HG03439 (cell line): ENCODE results near the gene ARRDC5.
"Not testable (repeated sequence)": the region's sequence is repeated elsewhere in the genome, so short reads cannot be mapped to it uniquely, and the experiment has no call there.

Source experiments
- ATAC-seq: cut with Tn5 transposase; IDR thresholded peaks from one replicate; pipeline ENCODE4 v1.9.1; 2021; ENCODE audit warnings: mild to moderate bottlenecking, moderate library complexity; ENCODE audit not compliant: unreplicated experiment

Gene ARRDC5

GRCh38 chr19:4910594-4911281 lies 8.0 kb upstream of the ARRDC5 start:
- no peak for ATAC-seq

DNA sequence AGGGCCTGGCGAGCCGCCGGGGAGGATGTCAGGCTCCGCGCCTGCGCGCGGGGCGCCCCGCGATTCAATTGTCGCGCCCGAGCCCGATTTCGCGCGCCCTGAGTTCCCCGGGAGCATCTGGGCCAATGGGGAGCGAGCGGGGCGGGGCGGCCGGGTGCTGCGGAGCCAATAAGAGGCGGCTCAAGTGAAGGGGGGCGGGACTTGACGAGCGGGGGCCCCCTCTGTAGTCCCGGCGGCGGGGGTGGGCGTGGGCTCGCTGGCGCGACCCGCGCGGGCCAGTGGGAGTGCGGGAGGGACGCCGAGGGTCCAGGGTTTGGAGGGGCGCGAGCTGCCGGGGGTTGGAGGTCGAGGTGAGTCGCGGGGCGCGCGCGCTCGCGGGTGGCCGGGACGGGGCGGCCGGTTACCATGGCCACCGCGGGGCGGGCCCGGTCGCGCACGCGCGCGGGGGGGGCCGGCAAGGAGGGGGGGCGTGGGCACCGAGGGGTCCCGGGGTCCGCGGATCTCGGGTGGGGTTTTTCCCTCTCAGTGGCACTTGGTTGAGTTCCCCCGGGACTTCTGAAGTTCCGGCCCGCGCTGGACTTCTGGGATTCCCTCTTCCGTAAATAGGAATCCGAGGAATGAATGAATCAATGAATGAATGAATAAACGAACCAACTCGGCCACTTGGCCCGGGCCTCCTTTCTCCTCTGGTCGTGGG lies 7.3 kb upstream of the ARRDC5 start:
- ATAC-seq: peak; percentile 75

DNA sequence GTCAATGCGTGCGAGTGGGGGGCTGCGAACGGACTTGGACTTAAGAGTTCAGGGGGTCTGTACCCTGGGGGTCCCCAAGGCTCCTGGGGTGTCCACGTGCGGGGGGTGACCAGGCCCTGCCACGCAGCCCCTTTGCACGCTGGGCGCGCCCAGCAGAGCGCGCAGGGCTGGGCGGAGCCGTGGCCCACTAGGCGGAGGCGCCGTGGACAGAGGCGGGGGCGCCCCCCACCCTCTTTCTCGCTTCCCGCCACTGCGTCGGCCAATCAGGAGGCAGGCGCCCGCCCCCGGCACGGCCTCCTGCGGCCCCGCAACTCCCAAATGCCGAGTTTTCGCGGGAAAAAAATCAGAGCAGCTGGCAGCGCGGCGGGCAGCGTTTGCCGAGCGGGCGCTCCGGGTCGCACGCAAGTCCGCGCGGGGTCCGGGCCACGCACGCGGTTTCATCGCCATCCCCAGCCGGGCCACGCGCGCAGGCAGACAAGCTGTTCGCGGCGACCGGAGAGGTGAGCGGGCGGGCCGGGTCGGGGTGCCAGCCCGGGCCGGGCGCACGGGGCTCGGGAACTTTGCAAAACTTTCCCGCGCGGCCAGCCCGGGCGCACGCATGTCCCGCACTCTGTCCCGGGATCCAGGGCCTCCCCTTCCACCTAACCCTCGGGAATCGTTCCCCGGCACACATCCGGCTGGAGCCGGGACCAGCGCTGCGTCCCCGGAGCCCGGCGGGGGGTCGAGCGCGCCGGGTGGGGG lies 6.6 kb upstream of the ARRDC5 start, which contains the start of gene UHRF1:
Gene UHRF1 (plus strand): TSS at position 346 of the 741 bp plus-strand sequence. CDS start 1,385 bp downstream, outside the sequence.
- ATAC-seq: peak; percentile 10

DNA sequence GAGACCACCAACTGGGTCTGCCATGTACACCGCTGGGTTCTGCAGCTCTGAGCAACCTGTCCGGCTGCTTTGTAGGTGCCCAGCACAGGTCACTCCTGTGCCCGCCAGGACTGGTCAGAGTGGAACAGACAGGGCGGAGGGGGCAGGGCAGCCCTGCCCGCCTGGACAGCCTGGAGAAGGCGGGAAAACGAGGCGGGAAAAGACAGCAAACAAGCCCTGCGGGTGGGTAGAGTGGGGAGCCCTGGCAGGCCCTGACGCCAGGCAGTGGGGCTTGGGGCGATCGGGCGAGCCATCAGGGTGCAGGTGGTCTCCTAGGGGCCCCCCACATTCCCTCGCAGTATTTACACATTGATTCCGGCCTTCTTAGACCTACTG lies 6.1 kb upstream of the ARRDC5 start:
- ATAC-seq: no peak

- ATAC-seq: no peak
These were observed 5.7 kb upstream of the ARRDC5 start for GRCh38 chr19:4908360-4908759.

DNA sequence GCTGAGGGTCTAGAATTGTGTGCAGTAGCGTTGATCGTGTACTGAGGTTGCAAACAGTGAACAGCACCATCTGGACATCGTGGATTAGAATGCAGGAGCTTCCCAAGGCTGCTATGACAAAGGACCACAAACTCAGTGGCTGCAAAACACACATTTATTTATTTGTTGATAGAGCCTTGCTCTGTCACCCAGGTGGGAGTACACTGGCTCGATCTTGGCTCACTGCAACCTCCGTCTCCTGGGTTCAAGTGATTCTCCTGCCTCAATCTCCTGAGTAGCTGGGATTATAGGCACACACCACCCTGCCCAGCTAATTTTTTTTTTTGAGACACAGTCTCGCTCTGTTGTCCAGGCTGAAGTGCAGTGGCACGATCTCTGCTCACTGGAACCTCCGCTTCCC lies 4.3 kb upstream of the ARRDC5 start:
- ATAC-seq: no peak

DNA sequence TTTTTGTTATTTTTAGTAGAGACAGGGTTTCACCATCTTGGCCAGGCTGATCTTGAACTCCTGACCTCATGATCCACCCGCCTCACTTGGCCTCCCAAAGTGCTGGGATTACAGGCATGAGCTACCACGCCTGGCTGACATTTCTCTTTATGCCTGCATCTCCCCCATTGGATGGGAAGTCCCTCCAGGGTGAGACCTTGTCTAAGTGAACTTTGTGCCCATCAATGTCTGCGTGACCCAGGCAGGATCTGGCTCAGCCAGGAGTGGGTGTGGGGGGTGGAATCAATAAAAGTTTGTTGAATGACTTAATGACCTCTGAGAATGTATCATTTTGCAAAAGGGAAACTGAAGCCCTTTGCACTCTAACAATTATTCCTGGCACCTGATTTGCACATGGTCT lies 1.8 kb upstream of the ARRDC5 start:
- ATAC-seq: no peak

GRCh38 chr19:4900879-4901278 lies 1.8 kb downstream of the ARRDC5 start:
- not testable (repeated sequence) for ATAC-seq

DNA sequence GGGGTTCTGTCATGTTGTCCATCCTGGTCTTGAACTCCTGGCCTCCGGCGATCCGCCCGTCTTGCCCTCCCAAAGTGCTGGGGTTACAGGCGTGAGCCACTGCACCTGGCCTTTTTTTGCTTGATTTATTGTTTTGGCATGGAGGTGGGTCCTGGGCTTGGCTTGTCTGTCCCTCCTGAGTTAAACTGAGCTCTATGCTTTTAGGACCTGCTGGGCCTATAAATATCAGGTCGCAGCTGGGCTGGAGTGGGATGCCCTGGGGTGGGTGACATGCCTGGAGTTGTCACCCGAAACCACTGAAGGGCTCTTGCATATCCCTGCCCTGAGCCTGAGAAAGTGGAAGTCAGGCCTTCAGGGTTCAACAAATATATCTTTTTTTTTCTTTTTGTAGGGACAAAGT lies 5.5 kb downstream of the ARRDC5 start:
- ATAC-seq: no peak

- no peak for ATAC-seq
These were observed 6.3 kb downstream of the ARRDC5 start for GRCh38 chr19:4896372-4896771.

DNA sequence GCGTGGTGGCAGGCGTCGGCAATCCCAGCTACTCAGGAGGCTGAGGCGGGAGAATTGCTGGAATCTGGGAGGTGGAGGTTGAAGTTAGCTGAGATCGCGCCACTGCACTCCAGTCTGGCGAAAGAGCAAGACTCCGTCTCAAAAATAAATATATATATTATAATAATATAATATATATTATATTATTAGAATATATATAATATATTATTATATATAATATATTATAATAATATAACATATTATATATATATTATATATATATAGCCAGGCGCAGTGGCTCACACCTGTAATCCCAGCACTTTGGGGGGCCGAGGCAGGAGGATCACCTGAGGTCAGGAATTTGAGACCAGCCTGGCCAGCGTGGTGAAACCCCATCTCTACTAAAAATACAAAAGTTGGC lies 9.7 kb downstream of the ARRDC5 start:
- ATAC-seq: not testable (repeated sequence)

GRCh38 chr19:4891066-4891465 lies 11.6 kb downstream of the ARRDC5 start:
- ATAC-seq: no peak

GRCh38 chr19:4889034-4889815 lies 13.5 kb downstream of the ARRDC5 start:
- no peak for ATAC-seq

DNA sequence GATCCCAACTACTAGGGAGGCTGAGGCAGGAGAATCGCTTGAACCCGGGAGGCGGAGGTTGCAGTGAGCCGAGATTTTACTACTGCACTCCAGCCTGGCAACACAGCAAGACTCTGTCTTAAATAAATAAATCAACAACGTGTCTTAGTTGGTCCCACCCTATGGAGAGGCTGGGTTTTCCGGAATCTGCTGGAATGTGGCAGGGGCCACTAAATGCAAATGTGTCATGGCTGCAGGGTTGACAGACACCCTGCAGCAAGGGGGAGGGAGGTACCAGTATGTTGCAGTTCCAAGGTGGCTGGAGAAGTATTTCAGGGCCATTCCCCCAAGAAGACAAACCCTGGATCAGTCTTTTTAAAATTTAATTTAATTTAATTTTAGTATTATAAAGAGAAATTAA lies 14.9 kb downstream of the ARRDC5 start:
- not testable (repeated sequence) for ATAC-seq

- ATAC-seq: not testable (repeated sequence)
These were observed 17.7 kb downstream of the ARRDC5 start for GRCh38 chr19:4884993-4885392.

DNA sequence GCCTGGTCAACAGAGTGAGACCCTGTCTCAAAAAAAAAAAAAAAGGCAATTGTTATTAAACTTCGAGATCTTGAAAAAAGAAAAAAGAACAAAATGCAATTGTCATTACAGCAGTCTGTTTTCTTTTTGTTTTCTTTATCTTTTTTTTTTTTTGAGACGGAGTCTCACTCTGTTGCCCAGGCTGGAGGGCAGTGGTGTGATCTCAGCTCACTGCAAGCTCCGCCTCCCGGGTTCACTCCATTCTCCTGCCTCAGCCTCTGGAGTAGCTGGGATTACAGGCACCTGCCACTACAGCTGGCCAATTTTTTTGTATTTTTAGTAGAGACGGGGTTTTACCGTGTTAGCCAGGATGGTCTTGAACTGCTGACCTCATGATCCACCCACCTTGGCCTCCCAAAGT lies 19.8 kb downstream of the ARRDC5 start:
- ATAC-seq: not testable (repeated sequence)

- no peak for ATAC-seq
These were observed 23.7 kb downstream of the ARRDC5 start for GRCh38 chr19:4879041-4879440.

- no peak for ATAC-seq
These were observed 24.2 kb downstream of the ARRDC5 start for GRCh38 chr19:4878491-4878968.

DNA sequence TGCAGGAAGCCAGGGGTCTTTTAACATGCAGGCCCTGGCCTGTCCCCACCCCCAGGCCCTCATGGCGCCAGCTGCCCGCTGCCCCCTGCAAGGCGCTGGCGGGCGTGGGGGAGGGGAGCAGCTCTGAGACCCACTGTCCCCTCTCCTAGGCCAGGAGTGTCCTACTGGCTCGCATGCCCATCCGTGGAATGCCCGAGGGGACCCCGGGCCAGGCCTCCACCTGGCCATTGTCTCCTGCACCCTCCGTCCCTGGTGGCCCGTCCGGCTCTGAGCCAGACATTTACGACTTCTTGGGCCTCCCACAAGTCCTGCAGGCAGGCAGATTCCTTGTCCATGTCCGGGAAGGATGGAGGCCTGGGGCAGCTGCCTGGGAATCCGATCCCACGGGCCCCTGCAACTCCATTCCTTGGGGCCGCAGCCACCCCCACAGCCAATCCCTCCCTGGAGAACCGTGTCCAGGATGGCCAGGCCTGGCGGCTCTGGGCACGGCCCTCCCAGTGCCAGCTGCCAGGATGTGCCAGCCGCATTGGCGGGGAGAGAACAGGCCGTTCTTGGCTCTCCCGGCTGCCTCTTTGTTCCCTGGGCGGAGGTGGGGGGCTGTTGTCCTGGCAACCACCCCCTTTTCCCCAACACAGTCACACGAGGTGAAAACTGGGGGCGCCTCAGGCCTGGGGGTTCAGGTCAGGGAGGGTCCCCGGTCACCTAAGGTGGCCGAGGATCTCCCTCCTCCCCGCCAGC lies 24.8 kb downstream of the ARRDC5 start:
- no peak for ATAC-seq

- ATAC-seq: no peak
These were observed 28.8 kb downstream of the ARRDC5 start for GRCh38 chr19:4873930-4874329.
